GM19467 (cell line): ENCODE results near the gene MYBPC1.
A peak's percentile ranks its signal among the peaks of the same experiment; 100 is the strongest.
"Not testable (repeated sequence)": the region's sequence is repeated elsewhere in the genome, so short reads cannot be mapped to it uniquely, and the experiment has no call there.

Source experiments
- ATAC-seq: cut with Tn5 transposase; IDR thresholded peaks from one replicate; pipeline ENCODE4 v1.9.1; 2021; ENCODE audit warnings: mild to moderate bottlenecking, moderate library complexity; ENCODE audit not compliant: unreplicated experiment

The MYBPC1 gene

GRCh38 chr12:101653503-101653902 is 58.7 kb downstream of the MYBPC1 start:
- ATAC-seq: no peak

GRCh38 chr12:101654442-101654841 is 59.7 kb downstream of the MYBPC1 start:
- ATAC-seq: no peak

- ATAC-seq: no peak
Observed at GRCh38 chr12:101655393-101655792, 60.6 kb downstream of the MYBPC1 start.

- not testable (repeated sequence) for ATAC-seq
Observed at GRCh38 chr12:101660662-101661061, 65.9 kb downstream of the MYBPC1 start.

- ATAC-seq: no peak
Observed at GRCh38 chr12:101663298-101663697, 68.5 kb downstream of the MYBPC1 start.

GRCh38 chr12:101664992-101665391 is 70.2 kb downstream of the MYBPC1 start:
- no peak for ATAC-seq

- no peak for ATAC-seq
Observed at GRCh38 chr12:101666052-101666728, 71.4 kb downstream of the MYBPC1 start.

GRCh38 chr12:101667591-101667990 is 72.8 kb downstream of the MYBPC1 start:
- no peak for ATAC-seq

- no peak for ATAC-seq
Observed at GRCh38 chr12:101670007-101670671, 75.4 kb downstream of the MYBPC1 start.

- peak; percentile 92 for ATAC-seq
Observed at GRCh38 chr12:101671157-101671791, 76.5 kb downstream of the MYBPC1 start.

GRCh38 chr12:101671833-101672232 is 77.1 kb downstream of the MYBPC1 start:
- ATAC-seq: no peak

GRCh38 chr12:101675555-101675954 is 80.8 kb downstream of the MYBPC1 start:
- ATAC-seq: no peak

GRCh38 chr12:101676497-101676896 is 81.7 kb downstream of the MYBPC1 start:
- ATAC-seq: not testable (repeated sequence)

GRCh38 chr12:101678081-101678480 is 83.3 kb downstream of the MYBPC1 start:
- no peak for ATAC-seq

GRCh38 chr12:101680240-101680639 is 85.5 kb downstream of the MYBPC1 start:
- ATAC-seq: no peak

- ATAC-seq: no peak
Observed at GRCh38 chr12:101680647-101681046, 85.9 kb downstream of the MYBPC1 start.

- ATAC-seq: not testable (repeated sequence)
Observed at GRCh38 chr12:101681627-101682026, 86.9 kb downstream of the MYBPC1 start.

GRCh38 chr12:101685092-101685491 is 90.3 kb downstream of the MYBPC1 start:
- ATAC-seq: no peak

- ATAC-seq: no peak
Observed at GRCh38 chr12:101686176-101686575, 91.4 kb downstream of the MYBPC1 start.

- no peak for ATAC-seq
Observed at GRCh38 chr12:101690544-101691098, 95.8 kb downstream of the MYBPC1 start.

- no peak for ATAC-seq
Observed at GRCh38 chr12:101691503-101692096, 96.8 kb downstream of the MYBPC1 start.
